Nephron (organoid): Measurements from ENCODE around the gene MIS18A.
"Not testable (repeated sequence)": the region's sequence is repeated elsewhere in the genome, so short reads cannot be mapped to it uniquely, and the experiment has no call there.

Source experiments
- H3K27ac Mint-ChIP-seq, 3 experiments: 2 replicates each; pipeline ENCODE4 v1.8.0; 2020; ENCODE audit warnings: mixed read lengths in 3 of 3, mild to moderate bottlenecking in 2 of 3, moderate library complexity in 1 of 3
- H3K27me3 Mint-ChIP-seq: 2 replicates; pipeline ENCODE4 v1.8.0; 2021; ENCODE audit warnings: low read depth, mild to moderate bottlenecking, moderate library complexity, mixed read lengths
- H3K36me3 Mint-ChIP-seq: 2 replicates; pipeline ENCODE4 v1.8.0; 2020; ENCODE audit warnings: low read depth, mixed read lengths
- H3K4me1 Mint-ChIP-seq: 2 replicates; pipeline ENCODE4 v1.8.0; 2020; ENCODE audit warnings: mixed read lengths
- H3K4me3 Mint-ChIP-seq, 3 experiments: 2 replicates each; pipeline ENCODE4 v1.8.0; 2020; ENCODE audit warnings: mild to moderate bottlenecking in 3 of 3, mixed read lengths in 3 of 3, moderate library complexity in 2 of 3
- H3K9me3 Mint-ChIP-seq: 2 replicates; pipeline ENCODE4 v1.8.0; 2020; ENCODE audit warnings: mixed read lengths
- CTCF ChIP-seq, 3 experiments: fragments of 200-600 bp; sonication (generic); IDR thresholded peaks; one replicate each; pipeline ENCODE4 v1.5.0; 2021; ENCODE audit warnings: antibody characterized with exemption in 3 of 3; ENCODE audit not compliant: unreplicated experiment in 3 of 3

The MIS18A gene

GRCh38 chr21:32276671-32277070 lies 2.2 kb downstream of the MIS18A start:
- no peak for TF ChIP-seq CTCF (IDR thresholded peaks at IDR 0.05; ENCODE audit: unreplicated experiment in 3 of 3)
- H3K4me1 Mint-ChIP-seq = peaks cover 18% of the 10 kb centered on the region

GRCh38 chr21:32270748-32271147 lies 8.1 kb downstream of the MIS18A start:
- Mint-ChIP-seq H3K27me3 (no peaks in the 10 kb centered on the region), H3K36me3 (peaks cover 45% of the 10 kb centered on the region), H3K4me1 (no peaks in the 10 kb centered on the region), H3K4me3 (no peak overlapping the region), H3K27ac (no peak overlapping the region), H3K9me3 (no peaks in the 10 kb centered on the region)
- TF ChIP-seq CTCF (IDR thresholded peaks at IDR 0.05; ENCODE audit: unreplicated experiment in 3 of 3) = no peak

More at GRCh38 chr21:32276671-32277070, 2.2 kb downstream of the MIS18A start:
- no peaks in the 10 kb centered on the region for H3K27me3 Mint-ChIP-seq
- H3K27ac Mint-ChIP-seq = no peak overlapping the region
- peaks cover 23% of the 10 kb centered on the region for H3K36me3 Mint-ChIP-seq
- H3K4me3 Mint-ChIP-seq = peak overlapping the region; percentile 65 to 77 (median 72)
- no peaks in the 10 kb centered on the region for H3K9me3 Mint-ChIP-seq

- not testable (repeated sequence) for H3K9me3 Mint-ChIP-seq, H3K4me1 Mint-ChIP-seq, H3K27me3 Mint-ChIP-seq, H3K27ac Mint-ChIP-seq, H3K4me3 Mint-ChIP-seq
- H3K36me3 Mint-ChIP-seq = peaks cover 25% of the 10 kb centered on the region
These were observed 13.5 kb downstream of the MIS18A start for GRCh38 chr21:32265321-32265720.

- Mint-ChIP-seq H3K4me1 (peaks cover 14% of the 10 kb centered on the region), H3K27me3 (peaks cover 3% of the 10 kb centered on the region), H3K27ac (no peak overlapping the region), H3K36me3 (peaks cover 7% of the 10 kb centered on the region), H3K9me3 (no peaks in the 10 kb centered on the region), H3K4me3 (no peak overlapping the region)
- TF ChIP-seq CTCF (IDR thresholded peaks at IDR 0.05; ENCODE audit: unreplicated experiment in 3 of 3) = no peak
These were observed 16.9 kb downstream of the MIS18A start for GRCh38 chr21:32261929-32262328.

GRCh38 chr21:32260130-32260529 lies 18.7 kb downstream of the MIS18A start:
- no peak for TF ChIP-seq CTCF (IDR thresholded peaks at IDR 0.05; ENCODE audit: unreplicated experiment in 3 of 3)
- no peaks in the 10 kb centered on the region for H3K36me3 Mint-ChIP-seq
- H3K9me3 Mint-ChIP-seq = no peaks in the 10 kb centered on the region
- no peak overlapping the region for H3K4me3 Mint-ChIP-seq
- peaks cover 26% of the 10 kb centered on the region for H3K4me1 Mint-ChIP-seq
- H3K27ac Mint-ChIP-seq = no peak overlapping the region
- peaks cover 10% of the 10 kb centered on the region for H3K27me3 Mint-ChIP-seq

- not testable (repeated sequence) for H3K27ac Mint-ChIP-seq, H3K4me3 Mint-ChIP-seq, H3K27me3 Mint-ChIP-seq, H3K36me3 Mint-ChIP-seq, H3K9me3 Mint-ChIP-seq
- H3K4me1 Mint-ChIP-seq = peaks cover 26% of the 10 kb centered on the region
These were observed 20.1 kb downstream of the MIS18A start for GRCh38 chr21:32258786-32259048.

GRCh38 chr21:32257962-32258785 lies 20.7 kb downstream of the MIS18A start:
- Mint-ChIP-seq H3K4me3 (no peak overlapping the region), H3K27ac (peak overlapping the region in 1 of 3 experiments; percentile 40), H3K9me3 (no peaks in the 10 kb centered on the region), H3K4me1 (peaks cover 26% of the 10 kb centered on the region), H3K36me3 (no peaks in the 10 kb centered on the region), H3K27me3 (peaks cover 10% of the 10 kb centered on the region)
- TF ChIP-seq CTCF (IDR thresholded peaks at IDR 0.05; ENCODE audit: unreplicated experiment in 3 of 3) = peak; percentile 78 to 88 (median 84)
